ENCODE measurements around the gene ANGPTL8.

Gene ANGPTL8

GRCh38 chr19:11202488-11203193 lies 36.8 kb upstream of the ANGPTL8 start:
- H3K27ac ChIP-seq, result no peak overlapping the region
- no peak for DNase-seq (ENCODE audit: low read depth, low spot score)

- DNase-seq (ENCODE audit: low read depth, low spot score), result no peak
- H3K27ac ChIP-seq, result no peak overlapping the region
Measured at GRCh38 chr19:11203194-11204075, 36.0 kb upstream of the ANGPTL8 start.

- no peak for DNase-seq (ENCODE audit: low read depth, low spot score)
- H3K27ac ChIP-seq, result no peak overlapping the region
Measured at GRCh38 chr19:11204076-11204602, 35.3 kb upstream of the ANGPTL8 start.

GRCh38 chr19:11204943-11205349 lies 34.5 kb upstream of the ANGPTL8 start:
- DNase-seq (ENCODE audit: low read depth, low spot score), result no peak
- no peak overlapping the region for H3K27ac ChIP-seq

- DNase-seq (ENCODE audit: low read depth, low spot score), result no peak
- H3K27ac ChIP-seq, result no peak overlapping the region
Measured at GRCh38 chr19:11205939-11206570, 33.4 kb upstream of the ANGPTL8 start.

GRCh38 chr19:11208561-11209471 lies 30.6 kb upstream of the ANGPTL8 start:
- no peak for DNase-seq (ENCODE audit: low read depth, low spot score)
- H3K27ac ChIP-seq, result no peak overlapping the region

- H3K27ac ChIP-seq, result no peak overlapping the region
- DNase-seq (ENCODE audit: low read depth, low spot score), result no peak
Measured at GRCh38 chr19:11209839-11210655, 29.4 kb upstream of the ANGPTL8 start.

GRCh38 chr19:11210656-11210928 lies 28.8 kb upstream of the ANGPTL8 start:
- no peak for DNase-seq (ENCODE audit: low read depth, low spot score)
- no peak overlapping the region for H3K27ac ChIP-seq

GRCh38 chr19:11214387-11214786 lies 25.0 kb upstream of the ANGPTL8 start:
- DNase-seq (ENCODE audit: low read depth, low spot score), result no peak

GRCh38 chr19:11221082-11221598 lies 18.3 kb upstream of the ANGPTL8 start:
- no peak overlapping the region for H3K27ac ChIP-seq
- DNase-seq (ENCODE audit: low read depth, low spot score), result no peak

More at GRCh38 chr19:11214387-11214786, 25.0 kb upstream of the ANGPTL8 start:
- no peak overlapping the region for H3K27ac ChIP-seq

GRCh38 chr19:11223200-11223599 lies 16.2 kb upstream of the ANGPTL8 start:
- no peak overlapping the region for H3K27ac ChIP-seq
- no peak for DNase-seq (ENCODE audit: low read depth, low spot score)

GRCh38 chr19:11224429-11224828 lies 15.0 kb upstream of the ANGPTL8 start:
- H3K27ac ChIP-seq, result no peak overlapping the region
- DNase-seq (ENCODE audit: low read depth, low spot score), result no peak

- H3K27ac ChIP-seq, result no peak overlapping the region
- no peak for DNase-seq (ENCODE audit: low read depth, low spot score)
Measured at GRCh38 chr19:11225172-11225571, 14.2 kb upstream of the ANGPTL8 start.

GRCh38 chr19:11225815-11226214 lies 13.6 kb upstream of the ANGPTL8 start:
- no peak overlapping the region for H3K27ac ChIP-seq
- DNase-seq (ENCODE audit: low read depth, low spot score), result no peak

- DNase-seq (ENCODE audit: low read depth, low spot score), result no peak
Measured at GRCh38 chr19:11226716-11227166, 12.7 kb upstream of the ANGPTL8 start.

GRCh38 chr19:11227195-11227886 lies 12.1 kb upstream of the ANGPTL8 start:
- H3K27ac ChIP-seq, result no peak overlapping the region
- no peak for DNase-seq (ENCODE audit: low read depth, low spot score)

More at GRCh38 chr19:11226716-11227166, 12.7 kb upstream of the ANGPTL8 start:
- no peak overlapping the region for H3K27ac ChIP-seq

GRCh38 chr19:11230621-11231386 lies 8.6 kb upstream of the ANGPTL8 start:
- no peak overlapping the region for H3K27ac ChIP-seq
- no peak for DNase-seq (ENCODE audit: low read depth, low spot score)
